Stimulated activated CD8-positive, alpha-beta memory T cell treated with anti-CD3 and anti-CD28 coated beads, Interleukin-15, amount 100 ng/mL, for 48 hours (primary cell): ENCODE measurements around the gene SMURF1.
"Not testable (repeated sequence)": the region's sequence is repeated elsewhere in the genome, so short reads cannot be mapped to it uniquely, and the experiment has no call there.

Experiments
- DNase-seq, 2 donors: peaks; one replicate each; pipeline ENCODE4 v3.0.0-alpha.2; 2020; ENCODE audit warnings: low read depth in 2 of 2

The SMURF1 gene

GRCh38 chr7:99054781-99055180, 89.1 kb downstream of the SMURF1 start:
- no peak for DNase-seq

DNA sequence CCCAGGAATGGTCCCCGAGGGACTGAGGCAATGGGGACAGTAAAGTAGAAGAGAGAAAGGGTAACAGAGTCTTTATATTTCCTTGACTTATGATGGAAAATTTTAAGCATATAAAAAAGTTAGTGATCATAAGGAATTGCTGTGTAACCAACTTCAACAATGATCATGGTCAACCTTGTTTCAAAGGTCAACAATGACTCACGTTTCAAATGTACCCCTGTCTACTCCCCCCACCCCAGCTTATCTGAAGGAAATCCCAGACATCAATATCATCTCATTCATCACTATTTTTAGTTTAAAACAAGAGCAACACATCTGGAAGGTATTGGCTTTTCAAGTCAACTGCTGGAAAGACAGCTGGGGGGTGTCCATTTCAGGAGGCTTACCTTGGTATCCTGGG, 92.9 kb downstream of the SMURF1 start:
- DNase-seq, result no peak

GRCh38 chr7:99047526-99048077, 96.3 kb downstream of the SMURF1 start:
- no peak for DNase-seq

- no peak for DNase-seq
Observed at GRCh38 chr7:99046722-99047121, 97.2 kb downstream of the SMURF1 start.

DNA sequence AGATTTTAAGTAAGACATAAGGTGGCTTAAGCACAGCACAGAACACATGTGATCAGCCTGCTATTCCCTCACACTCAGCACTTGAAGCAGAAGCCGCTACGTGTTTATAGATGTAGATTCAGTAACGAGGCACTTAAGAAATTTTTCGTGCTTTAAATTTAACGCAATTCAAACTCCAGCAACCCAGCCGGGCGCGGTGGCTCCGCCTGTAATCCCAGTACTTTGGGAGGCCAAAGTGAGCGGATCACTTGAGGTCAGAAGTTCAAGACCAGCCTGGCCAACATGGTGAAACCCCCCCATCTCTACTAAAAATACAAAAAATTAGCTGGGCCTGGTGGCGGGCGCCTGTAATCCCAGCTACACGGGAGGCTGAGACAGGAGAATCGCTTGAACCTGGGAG, 97.6 kb downstream of the SMURF1 start:
- DNase-seq, result not testable (repeated sequence)

GRCh38 chr7:99044858-99045257, 99.0 kb downstream of the SMURF1 start:
- DNase-seq, result not testable (repeated sequence)

DNA sequence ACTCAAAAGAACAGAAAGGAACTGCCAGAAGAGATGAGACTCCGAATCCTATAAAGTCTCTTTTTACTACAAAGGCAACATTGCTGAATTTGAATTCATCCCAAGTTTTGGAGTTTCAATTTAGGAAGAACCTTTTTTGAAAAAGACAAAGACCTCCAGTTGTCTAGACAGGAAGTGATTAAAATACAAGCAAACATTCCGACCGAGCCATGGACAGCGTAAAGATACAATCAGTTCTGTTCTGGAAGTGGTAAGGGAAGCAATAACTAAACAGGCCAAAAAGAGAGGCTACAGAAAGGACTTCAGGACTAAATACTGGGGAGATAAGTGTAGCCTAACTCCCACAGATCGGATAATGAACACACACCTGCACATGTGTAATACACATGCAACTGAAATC, 101.0 kb downstream of the SMURF1 start:
- no peak for DNase-seq

DNA sequence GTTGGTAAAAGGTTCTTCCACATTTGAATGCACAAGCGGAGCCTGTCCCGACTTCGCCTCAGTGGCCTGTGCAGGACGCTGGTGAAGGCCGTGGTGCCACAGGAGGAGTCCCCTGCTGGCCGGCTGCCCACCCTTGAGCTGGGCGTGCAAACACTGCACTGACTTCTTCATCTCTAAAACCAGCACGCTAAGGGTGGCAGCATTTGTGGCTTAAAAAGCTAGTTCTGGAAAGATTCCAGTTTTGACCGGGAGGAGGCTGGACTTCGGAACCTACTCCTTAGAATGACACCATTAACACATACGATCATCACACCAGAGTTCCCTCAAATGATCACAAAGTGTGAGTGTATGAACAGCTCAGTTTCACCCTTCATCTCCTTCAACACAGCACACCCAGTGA, 102.4 kb downstream of the SMURF1 start:
- no peak for DNase-seq

DNA sequence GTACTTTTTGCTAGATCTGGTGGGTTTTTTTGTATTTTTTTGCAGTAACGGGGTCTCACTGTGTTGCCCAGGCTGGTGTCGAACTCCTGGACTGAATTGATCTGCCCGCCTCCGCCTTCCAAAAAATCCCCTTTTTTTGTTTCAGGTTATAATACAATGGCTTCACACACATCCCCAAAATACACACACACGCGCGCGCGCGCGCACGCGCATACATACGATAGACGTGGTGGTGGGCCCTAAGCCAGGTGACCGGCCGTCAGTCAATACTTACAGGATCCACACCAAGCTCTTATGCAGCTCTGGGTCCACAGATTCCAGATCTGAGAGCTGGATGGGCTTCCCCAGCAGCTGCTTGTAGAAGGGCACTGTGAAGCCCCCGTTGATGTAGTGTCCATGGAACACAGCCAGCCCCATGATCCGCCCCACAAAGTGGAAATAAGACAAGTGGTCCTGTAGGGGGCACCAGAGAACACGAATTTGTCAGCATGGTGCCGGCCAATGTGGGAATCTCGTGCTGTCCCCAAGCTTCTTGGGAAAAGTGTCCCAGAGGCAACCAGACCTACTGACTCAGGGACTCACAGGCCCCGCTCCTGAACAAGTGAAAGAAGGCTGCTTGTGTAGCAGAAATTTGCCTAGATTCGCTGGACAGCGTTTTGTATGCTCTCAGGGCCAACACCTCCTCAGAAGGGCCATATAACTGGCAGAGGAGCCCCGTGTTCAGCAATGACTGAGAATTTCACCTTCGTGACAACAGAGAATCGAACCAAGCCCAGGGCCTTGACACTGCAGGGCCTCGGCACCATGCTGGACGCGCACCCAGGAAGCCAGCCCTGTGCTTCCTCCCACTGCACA, 103.6 kb downstream of the SMURF1 start:
- peak; percentile 17 to 25 for DNase-seq

- no peak for DNase-seq
Observed at GRCh38 chr7:99039384-99039891, 104.5 kb downstream of the SMURF1 start.

- no peak for DNase-seq
Observed at GRCh38 chr7:99038086-99038855, 105.6 kb downstream of the SMURF1 start.

DNA sequence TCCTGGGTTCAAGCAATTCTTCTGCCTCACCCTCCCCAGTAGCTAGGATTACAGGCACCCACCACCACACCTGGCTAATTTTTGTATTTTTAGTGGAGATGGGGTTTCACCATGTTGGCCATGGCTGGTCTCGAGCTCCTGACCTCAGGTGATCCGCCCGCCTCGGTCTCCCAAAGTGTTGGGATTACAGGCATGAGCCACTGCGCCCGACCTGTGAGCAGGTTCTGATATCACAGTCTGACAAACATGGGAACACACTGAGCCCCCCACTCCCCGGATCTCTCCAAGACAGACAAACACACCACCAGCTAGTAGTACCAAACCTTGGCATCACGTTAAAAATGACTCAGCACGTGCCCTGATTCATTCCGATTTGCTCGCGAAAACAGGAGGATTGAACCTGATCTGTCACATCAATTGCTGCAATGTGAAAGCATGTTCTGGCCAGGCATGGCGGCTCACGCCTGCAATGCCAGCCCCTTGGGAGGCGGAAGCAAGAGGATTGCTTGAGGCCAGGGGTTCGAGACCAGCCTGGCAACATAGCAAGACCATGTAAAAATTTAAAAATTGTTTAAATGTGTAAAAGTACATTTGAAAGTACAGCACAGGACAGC, 106.5 kb downstream of the SMURF1 start:
- no peak for DNase-seq

GRCh38 chr7:99036546-99037111, 107.3 kb downstream of the SMURF1 start:
- no peak for DNase-seq

DNA sequence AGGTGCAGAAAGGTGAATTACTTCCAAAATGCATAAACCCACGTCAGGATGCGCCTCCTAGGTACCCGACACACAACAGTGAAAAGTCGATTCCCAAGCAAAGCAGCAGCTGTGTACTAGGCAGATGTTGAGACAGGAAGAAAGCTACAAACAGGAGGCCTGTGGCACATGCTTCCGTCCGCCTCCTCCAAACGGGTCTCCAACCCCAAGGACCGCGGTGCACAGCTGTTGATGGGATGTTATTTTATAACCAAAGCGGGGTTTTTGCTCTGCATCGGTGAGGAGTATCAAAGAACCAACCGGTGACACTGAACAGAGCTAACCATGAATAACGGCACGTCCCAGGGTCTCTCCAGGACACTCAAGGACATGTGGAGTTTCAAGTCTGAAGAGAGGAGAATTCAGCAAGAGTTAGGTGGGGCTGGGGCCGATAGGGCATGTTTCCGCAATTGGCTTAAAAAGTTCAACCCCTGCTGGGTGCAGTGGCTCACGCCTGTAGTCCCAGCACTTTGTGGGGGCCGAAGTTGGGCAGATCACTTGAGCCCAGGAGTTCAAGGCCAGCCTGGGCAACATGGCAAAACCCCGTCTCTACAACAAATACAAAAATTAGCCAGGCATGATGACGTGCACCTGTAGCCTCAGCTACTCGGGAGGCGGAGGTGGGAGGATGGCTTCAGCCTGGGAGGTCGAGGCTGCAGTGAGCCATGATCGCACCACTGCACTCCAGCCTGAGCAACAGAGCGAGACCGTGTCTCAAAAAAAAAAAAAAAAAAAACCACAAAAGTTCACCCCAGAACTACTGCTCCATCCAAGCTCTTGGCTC, 108.0 kb downstream of the SMURF1 start:
- no peak for DNase-seq

GRCh38 chr7:99034932-99035722, 108.8 kb downstream of the SMURF1 start:
- DNase-seq, result no peak

GRCh38 chr7:99033765-99034164, 110.1 kb downstream of the SMURF1 start:
- no peak for DNase-seq

- DNase-seq, result no peak
Observed at GRCh38 chr7:99032928-99033327, 111.0 kb downstream of the SMURF1 start.

DNA sequence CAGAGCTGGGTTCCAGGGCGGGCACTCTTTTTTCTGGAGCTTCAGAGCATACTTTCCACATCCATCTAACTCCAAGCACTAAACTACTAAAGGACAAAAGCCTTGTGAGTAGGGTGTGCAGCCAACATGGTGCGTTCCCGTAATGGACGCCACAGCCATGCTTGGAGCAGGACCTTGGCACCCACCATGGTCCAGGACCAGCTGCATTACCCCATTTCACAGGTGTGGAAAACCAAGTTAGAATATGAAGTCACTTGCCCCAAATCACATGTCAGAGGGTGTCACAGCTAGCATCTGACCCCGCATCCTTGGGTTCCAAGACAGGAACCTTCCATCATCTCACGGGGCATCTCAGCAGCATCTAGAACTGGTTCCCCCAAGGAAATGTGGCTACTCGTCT, 112.4 kb downstream of the SMURF1 start:
- no peak for DNase-seq

DNA sequence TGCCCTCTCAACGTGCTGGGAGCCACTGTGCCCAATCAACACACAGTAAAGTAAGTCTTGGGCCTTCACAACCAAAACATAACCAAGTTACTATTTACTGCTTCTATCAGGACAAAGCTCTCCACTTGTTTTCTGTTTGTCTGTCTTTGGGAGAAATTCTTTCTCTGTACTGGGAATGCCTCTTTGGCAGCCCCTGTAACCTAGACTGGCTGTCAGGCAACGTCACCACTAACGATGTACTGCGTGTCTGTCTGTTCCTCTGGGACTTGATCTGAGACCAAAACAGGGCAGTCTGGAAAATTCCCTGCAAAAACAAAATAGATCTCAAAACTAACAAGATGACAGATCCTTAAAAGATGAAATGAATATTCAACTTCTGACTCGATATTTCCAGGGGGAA, 113.0 kb downstream of the SMURF1 start:
- DNase-seq, result no peak

- no peak for DNase-seq
Observed at GRCh38 chr7:99030457-99030856, 113.5 kb downstream of the SMURF1 start.
